SJSA1 (cell line): Measurements from ENCODE around the gene PCGF3. TPM values are rescaled to one million over a fixed set of nuclear protein-coding genes. Genes with fewer than 3 reads are reported as not detected.
"Not testable (repeated sequence)": the region's sequence is repeated elsewhere in the genome, so short reads cannot be mapped to it uniquely, and the experiment has no call there.

Experiments used
- DNase-seq, 2 experiments: peaks; one replicate each; pipeline ENCODE4 v3.0.0-alpha.2; 2015 to 2020; ENCODE audit warnings: low spot score in 2 of 2, low read depth in 1 of 2
- H3K27ac ChIP-seq: fragments of 250-450 bp; sonication (Bioruptor Pico); 2 replicates; pipeline ENCODE4 v1.5.1; 2020; ENCODE audit warnings: mild to moderate bottlenecking, moderate library complexity
- H3K27me3 ChIP-seq: fragments of 250-450 bp; sonication (Bioruptor Pico); replicated peaks from 2 replicates; pipeline ENCODE4 v1.5.1; 2020; ENCODE audit warnings: mild to moderate bottlenecking, moderate library complexity
- H3K36me3 ChIP-seq: fragments of 250-450 bp; sonication (Bioruptor Pico); 2 replicates; pipeline ENCODE4 v1.5.1; 2020; ENCODE audit warnings: mild to moderate bottlenecking
- H3K4me1 ChIP-seq: fragments of 250-450 bp; sonication (Bioruptor Pico); replicated peaks from 2 replicates; pipeline ENCODE4 v1.6.1; 2021; ENCODE audit warnings: mild to moderate bottlenecking
- H3K4me3 ChIP-seq: fragments of 250-450 bp; sonication (Bioruptor Pico); 2 replicates; pipeline ENCODE4 v1.5.1; 2020; ENCODE audit warnings: mild to moderate bottlenecking
- H3K9me3 ChIP-seq: fragments of 250-450 bp; sonication (Bioruptor Pico); replicated peaks from 2 replicates; pipeline ENCODE4 v1.5.1; 2020; ENCODE audit warnings: mild to moderate bottlenecking
- total RNA-seq: library from RNA; depleted of rRNA; stranded (reverse); fragments of >200 nt; shearing (Covaris generic); gene quantifications from 2 replicates; pipeline ENCODE4 v1.2.3, GENCODE V29; 2014

PCGF3 gene
- total RNA-seq, 1 experiment from 2014 or later = 24.8 TPM

- H3K4me1 ChIP-seq = no peaks in the 10 kb centered on the region
- no peaks in the 10 kb centered on the region for H3K36me3 ChIP-seq
- H3K27me3 ChIP-seq = peaks cover 13% of the 10 kb centered on the region
- no peak for DNase-seq
- H3K27ac ChIP-seq = no peak overlapping the region
- no peak overlapping the region for H3K4me3 ChIP-seq
- no peaks in the 10 kb centered on the region for H3K9me3 ChIP-seq
Measured at GRCh38 chr4:795726-796119, 90.1 kb downstream of the PCGF3 start.

- no peak for DNase-seq
- Histone ChIP-seq H3K36me3 (no peaks in the 10 kb centered on the region), H3K4me3 (no peak overlapping the region), H3K27me3 (peaks cover 13% of the 10 kb centered on the region), H3K9me3 (no peaks in the 10 kb centered on the region), H3K4me1 (no peaks in the 10 kb centered on the region), H3K27ac (no peak overlapping the region)
Measured at GRCh38 chr4:796206-796605, 90.6 kb downstream of the PCGF3 start.

DNA sequence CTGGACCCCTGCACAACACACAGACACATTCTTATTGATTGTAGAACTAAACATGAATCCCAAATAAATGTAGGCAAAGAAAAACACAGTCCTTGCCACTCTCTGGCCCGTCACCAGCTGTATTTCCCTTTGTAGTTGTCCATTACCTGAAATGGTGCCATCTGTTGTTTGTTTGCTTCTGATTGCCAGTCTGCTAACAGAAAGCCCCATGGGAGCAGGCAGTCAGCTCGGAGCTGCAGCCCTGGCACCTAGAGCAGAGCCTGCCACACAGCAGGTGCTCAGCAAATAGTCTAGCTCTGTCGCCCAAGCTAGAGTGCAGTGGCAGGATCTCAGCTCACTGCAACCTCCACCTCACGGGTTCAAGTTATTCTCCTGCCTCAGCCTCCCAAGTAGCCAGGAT is 91.4 kb downstream of the PCGF3 start:
- Histone ChIP-seq H3K9me3 (no peaks in the 10 kb centered on the region), H3K4me3 (no peak overlapping the region), H3K36me3 (no peaks in the 10 kb centered on the region), H3K27ac (no peak overlapping the region), H3K4me1 (no peaks in the 10 kb centered on the region), H3K27me3 (peaks cover 11% of the 10 kb centered on the region)
- DNase-seq = no peak

DNA sequence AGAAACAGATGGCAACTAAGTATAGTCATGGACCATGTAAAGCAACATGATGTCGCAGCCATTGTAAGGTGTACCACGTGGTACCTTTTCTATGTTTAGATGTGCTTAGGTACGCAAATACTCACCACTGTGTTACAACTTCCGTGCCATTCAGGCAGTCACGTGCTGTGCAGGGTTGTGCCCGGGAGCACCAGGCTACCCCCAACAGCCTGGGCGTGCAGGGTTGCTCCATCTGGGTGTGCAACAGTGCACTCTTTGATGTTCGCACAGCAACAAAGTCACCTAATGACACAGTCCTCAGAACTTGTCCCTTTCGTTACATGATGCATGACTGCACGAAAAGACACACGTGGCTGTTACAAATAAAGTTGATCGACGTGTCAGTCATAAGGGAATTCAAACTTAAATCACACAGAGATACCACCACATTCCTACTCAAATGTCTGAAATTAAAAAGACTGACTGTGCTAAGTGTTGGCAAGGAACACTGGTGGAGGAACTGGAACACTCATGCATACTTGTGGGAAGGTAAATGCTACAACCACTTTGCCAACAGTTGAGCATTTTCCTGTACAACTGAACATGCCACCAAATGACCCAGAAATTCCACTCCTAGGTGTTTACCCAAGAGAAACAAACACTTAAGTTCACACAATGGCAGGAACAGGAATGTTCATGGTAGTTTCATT is 95.9 kb downstream of the PCGF3 start:
- H3K36me3 ChIP-seq = no peaks in the 10 kb centered on the region
- no peak for DNase-seq
- H3K27me3 ChIP-seq = no peaks in the 10 kb centered on the region
- H3K4me3 ChIP-seq = no peak overlapping the region
- no peaks in the 10 kb centered on the region for H3K4me1 ChIP-seq
- H3K27ac ChIP-seq = no peak overlapping the region
- no peaks in the 10 kb centered on the region for H3K9me3 ChIP-seq

- Histone ChIP-seq H3K27me3 (no peaks in the 10 kb centered on the region), H3K9me3 (no peaks in the 10 kb centered on the region), H3K4me1 (no peaks in the 10 kb centered on the region), H3K4me3 (no peak overlapping the region), H3K27ac (no peak overlapping the region), H3K36me3 (no peaks in the 10 kb centered on the region)
- no peak for DNase-seq
Measured at GRCh38 chr4:803884-804283, 98.3 kb downstream of the PCGF3 start.

- no peak for DNase-seq
- Histone ChIP-seq H3K36me3 (no peaks in the 10 kb centered on the region), H3K9me3 (no peaks in the 10 kb centered on the region), H3K4me1 (no peaks in the 10 kb centered on the region), H3K4me3 (no peak overlapping the region), H3K27me3 (no peaks in the 10 kb centered on the region), H3K27ac (no peak overlapping the region)
Measured at GRCh38 chr4:804804-805203, 99.2 kb downstream of the PCGF3 start.

- not testable (repeated sequence) for H3K4me3 ChIP-seq, H3K27me3 ChIP-seq, H3K27ac ChIP-seq, H3K36me3 ChIP-seq, DNase-seq, H3K9me3 ChIP-seq, H3K4me1 ChIP-seq
Measured at GRCh38 chr4:806979-807378, 101.3 kb downstream of the PCGF3 start.

DNA sequence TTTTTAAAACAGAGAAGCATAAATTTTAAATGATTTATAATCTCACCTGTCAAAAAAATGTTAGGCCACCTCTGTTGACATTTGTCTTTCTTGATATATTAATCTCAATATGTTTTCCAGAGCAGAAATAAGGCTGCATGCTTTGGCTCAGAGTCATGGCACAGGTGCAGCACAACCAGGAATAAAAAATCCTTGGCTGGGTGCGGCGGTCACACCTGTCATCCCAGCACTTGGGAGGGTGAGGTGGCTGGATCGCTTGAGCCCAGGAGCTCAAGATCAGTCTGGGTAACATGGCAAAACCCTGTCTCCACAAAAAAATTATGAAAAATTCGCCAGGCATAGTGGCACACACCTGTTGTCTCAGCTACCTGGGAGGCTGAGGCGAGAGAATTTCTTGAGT is 102.2 kb downstream of the PCGF3 start:
- Histone ChIP-seq H3K9me3 (no peaks in the 10 kb centered on the region), H3K27me3 (no peaks in the 10 kb centered on the region), H3K36me3 (no peaks in the 10 kb centered on the region), H3K27ac (no peak overlapping the region), H3K4me3 (no peak overlapping the region), H3K4me1 (no peaks in the 10 kb centered on the region)
- DNase-seq = no peak

- Histone ChIP-seq H3K4me3 (no peak overlapping the region), H3K27ac (no peak overlapping the region), H3K27me3 (no peaks in the 10 kb centered on the region), H3K36me3 (no peaks in the 10 kb centered on the region), H3K9me3 (no peaks in the 10 kb centered on the region), H3K4me1 (no peaks in the 10 kb centered on the region)
- no peak for DNase-seq
Measured at GRCh38 chr4:808860-809570, 103.4 kb downstream of the PCGF3 start.

GRCh38 chr4:813900-814299 is 108.3 kb downstream of the PCGF3 start:
- H3K36me3 ChIP-seq = no peaks in the 10 kb centered on the region
- H3K27me3 ChIP-seq = peaks cover 5% of the 10 kb centered on the region; the same call in 1 of the 2 replicates
- no peak overlapping the region for H3K4me3 ChIP-seq
- H3K9me3 ChIP-seq = no peaks in the 10 kb centered on the region
- DNase-seq = no peak
- H3K27ac ChIP-seq = no peak overlapping the region
- H3K4me1 ChIP-seq = no peaks in the 10 kb centered on the region

- Histone ChIP-seq H3K27me3 (peaks cover 5% of the 10 kb centered on the region; the same call in 1 of the 2 replicates), H3K9me3 (no peaks in the 10 kb centered on the region), H3K4me3 (no peak overlapping the region), H3K36me3 (no peaks in the 10 kb centered on the region), H3K4me1 (no peaks in the 10 kb centered on the region), H3K27ac (no peak overlapping the region)
- no peak for DNase-seq
Measured at GRCh38 chr4:814312-814850, 108.7 kb downstream of the PCGF3 start.

DNA sequence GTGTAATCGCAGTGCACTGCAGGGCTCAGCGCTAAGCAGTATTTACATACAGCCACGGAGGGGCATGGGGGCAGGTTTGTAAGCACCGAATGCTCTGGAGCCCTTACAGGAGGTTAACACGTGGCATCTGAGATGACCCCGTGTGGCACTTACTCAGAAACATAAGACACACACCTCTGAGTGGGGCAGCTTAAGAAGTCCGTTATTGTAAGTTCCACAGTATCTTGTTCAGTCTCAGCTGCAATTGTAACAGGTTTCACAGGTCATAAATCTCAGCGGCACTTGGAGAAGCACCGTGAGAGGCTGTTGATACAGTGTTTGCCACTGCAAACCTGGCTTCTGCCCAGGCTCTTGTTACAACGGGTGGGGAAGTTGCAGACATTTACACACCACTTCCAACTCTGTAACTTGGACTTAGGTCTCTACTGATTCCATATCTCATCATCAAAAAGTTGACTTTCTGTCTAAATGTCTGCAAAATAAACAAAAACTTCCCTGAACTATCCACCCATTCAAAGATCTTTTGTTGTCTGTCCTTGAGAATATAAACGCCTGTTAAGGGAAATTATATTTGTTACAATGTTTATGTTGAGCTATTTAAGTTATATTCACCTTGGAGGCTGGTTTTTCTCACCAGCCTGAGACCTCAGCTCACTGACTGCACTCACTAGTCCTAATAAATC is 110.0 kb downstream of the PCGF3 start:
- peaks cover 5% of the 10 kb centered on the region; the same call in 1 of the 2 replicates for H3K27me3 ChIP-seq
- no peak overlapping the region for H3K4me3 ChIP-seq
- no peak for DNase-seq
- H3K4me1 ChIP-seq = no peaks in the 10 kb centered on the region
- no peaks in the 10 kb centered on the region for H3K36me3 ChIP-seq
- no peak overlapping the region for H3K27ac ChIP-seq
- no peaks in the 10 kb centered on the region for H3K9me3 ChIP-seq

GRCh38 chr4:818106-818921 is 112.7 kb downstream of the PCGF3 start:
- no peak overlapping the region for H3K4me3 ChIP-seq
- H3K36me3 ChIP-seq = no peaks in the 10 kb centered on the region
- H3K4me1 ChIP-seq = no peaks in the 10 kb centered on the region
- no peaks in the 10 kb centered on the region for H3K9me3 ChIP-seq
- H3K27ac ChIP-seq = no peak overlapping the region
- peaks cover 5% of the 10 kb centered on the region; the same call in 1 of the 2 replicates for H3K27me3 ChIP-seq
- DNase-seq = no peak
